Spleen (tissue), 11 donors: ENCODE results near the gene TLCD3A. TPM values are rescaled to one million over a fixed set of nuclear protein-coding genes. Genes with fewer than 3 reads are reported as not detected.
A peak's percentile ranks its signal among the peaks of the same experiment; 100 is the strongest.

Experiments
- DNase-seq: peaks from one replicate; pipeline ENCODE4 v3.0.0-alpha.2; 2020
- H3K27ac ChIP-seq, 8 donors: fragments of 200-600 bp; sonication (generic) in 7 of 8; 1 replicate in 4 of 8; 2 replicates in 4 of 8; pipeline versions ENCODE4 v1.5.0 to v1.8.0; 2016 to 2021; ENCODE audit warnings: inconsistent platforms in 4 of 8, mild to moderate bottlenecking in 4 of 8, moderate library complexity in 1 of 8
- H3K27me3 ChIP-seq, 7 donors: fragments of 200-600 bp; sonication (generic) in 6 of 7; replicated peaks in 1 of 7; 1 replicate in 4 of 7; 2 replicates in 3 of 7; pipeline versions ENCODE4 v1.5.0 to v1.8.0; 2016 to 2021; ENCODE audit warnings: inconsistent platforms in 3 of 7, mild to moderate bottlenecking in 1 of 7
- H3K36me3 ChIP-seq, 6 donors: fragments of 200-600 bp; sonication (generic) in 5 of 6; 1 replicate in 4 of 6; 2 replicates in 2 of 6; pipeline versions ENCODE4 v1.5.0 to v1.8.0; 2016 to 2021; ENCODE audit warnings: inconsistent platforms in 2 of 6
- H3K4me1 ChIP-seq, 6 donors: fragments of 200-600 bp; sonication (generic) in 5 of 6; 1 replicate in 3 of 6; 2 replicates in 3 of 6; pipeline versions ENCODE4 v1.5.0 to v1.8.0; 2016 to 2021; ENCODE audit warnings: inconsistent platforms in 3 of 6
- H3K4me3 ChIP-seq, 8 donors: fragments of 200-600 bp; sonication (generic) in 7 of 8; 1 replicate in 4 of 8; 2 replicates in 4 of 8; pipeline versions ENCODE4 v1.5.0 to v1.8.0; 2016 to 2021; ENCODE audit warnings: inconsistent platforms in 4 of 8, mild to moderate bottlenecking in 4 of 8, moderate library complexity in 2 of 8
- H3K9me3 ChIP-seq, 8 donors: fragments of 200-600 bp; sonication (generic) in 7 of 8; 1 replicate in 4 of 8; 2 replicates in 4 of 8; pipeline versions ENCODE4 v1.5.0 to v1.8.0; 2016 to 2021; ENCODE audit warnings: inconsistent platforms in 4 of 8
- CTCF ChIP-seq, 11 experiments: fragments of 200-600 bp in 7 of 11; fragments of 450-650 bp in 4 of 11; sonication (generic) in 4 of 11; IDR thresholded peaks in 8 of 11; conservative IDR thresholded peaks in 3 of 11; 1 replicate in 7 of 11; 2 replicates in 4 of 11; pipeline versions ENCODE4 v1.4.0 to v1.8.0; 2016 to 2021; ENCODE audit warnings: antibody characterized with exemption in 11 of 11, inconsistent platforms in 4 of 11, mild to moderate bottlenecking in 1 of 11
- POLR2A ChIP-seq, 3 donors: fragments of 450-650 bp; IDR thresholded peaks; one replicate each; pipeline ENCODE4 v1.5.1; 2017; ENCODE audit warnings: antibody characterized with exemption in 3 of 3, mild to moderate bottlenecking in 1 of 3
- POLR2AphosphoS5 ChIP-seq, 3 donors: sonication (generic); formaldehyde crosslinking; IDR thresholded peaks; one replicate each; pipeline ENCODE4 v1.5.1; 2017; ENCODE audit warnings: antibody characterized with exemption in 3 of 3
- WGBS, 5 donors: extraction: QIAGEN DNeasy Blood & Tissue Kit in 3 of 5; methylation state at CpG; one replicate each; pipeline versions ENCODE4 v1.1.5 to v1.1.7; 2013 to 2018; 5-methylcytosine and 5-hydroxymethylcytosine counted together
- intact Hi-C: fragments of 100-400 bp; cut with DNase I; formaldehyde crosslinking; loops from one replicate; pipeline ENCODE4 v1.15.0; 2023; ENCODE audit warnings: low total_unique reads
- polyA plus RNA-seq, 3 donors: library from polyadenylated mRNA; stranded (reverse); fragments of 200-250 nt; gene quantifications; one replicate each; pipeline ENCODE4 v1.2.1, GENCODE V29; 2013
- total RNA-seq, 7 donors: library from RNA; depleted of rRNA in 3 of 7; stranded (reverse); fragments of >200 nt in 3 of 7; fragmentation: NEBNext Ultra II Directional in 4 of 7; extraction: Animal tissue kit (Norgen Biotek cat#: 25700) in 4 of 7; gene quantifications; one replicate each; pipeline versions ENCODE4 v1.1.0 to v1.2.1, GENCODE V29; 2016 to 2021
- donor health status: healthy with polysubstance abuse.
- donor health status: DM: no; HTN: no; CAD: no; lungs with moderate emphysema.
- donor health status: DM: no; HTN: no; CAD: no.
- donor health status: Bipolar disorder and iron deficiency.
- donor health status: healthy.
- donor health status: DM: no; HTN: no; CAD: no.
- donor health status: DM: yes; HTN: yes; CAD: no.

TLCD3A gene
- total and polyA plus RNA-seq, 10 donors: 0.96 to 5.8 (median 4.0) TPM

DNA sequence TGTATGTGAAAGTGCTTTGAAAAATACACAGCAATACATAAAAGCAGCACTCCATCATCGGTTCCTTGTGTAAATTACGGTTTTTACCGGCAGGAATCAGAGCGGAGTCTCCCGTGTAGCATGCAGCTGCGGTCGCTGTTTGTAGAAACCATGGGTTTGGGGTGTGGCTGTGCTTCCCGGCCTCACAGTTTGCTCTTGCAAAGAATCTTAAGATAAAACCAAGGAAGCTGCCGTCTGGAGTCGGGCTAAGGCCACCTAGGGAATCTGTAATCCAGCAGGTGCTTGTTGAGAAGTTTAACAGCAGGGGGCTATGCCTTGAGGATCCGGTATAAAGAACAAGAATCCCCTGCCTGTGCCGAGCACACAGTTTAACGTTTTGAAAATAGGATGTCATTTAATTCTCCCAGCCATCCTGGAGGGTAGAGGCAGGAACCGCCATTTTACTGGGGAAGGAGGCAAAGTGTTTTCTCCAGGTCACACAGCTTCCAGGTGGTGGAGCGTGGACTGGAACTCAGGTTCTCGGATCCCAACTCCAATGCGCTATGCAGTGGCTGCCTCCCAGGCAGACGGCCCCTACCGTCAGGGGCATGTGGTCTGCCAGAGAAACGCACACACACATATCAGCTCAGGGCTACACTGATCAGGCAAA, 6.0 kb upstream of the TLCD3A start:
- intact Hi-C loops: no loop called here
- H3K4me1 ChIP-seq: peaks cover 0 to 10% (median under 1%) of the 10 kb centered on the region in 6 donors
- no peak for TF ChIP-seq CTCF (IDR thresholded peaks at IDR 0.05 in 8 of 11, conservative IDR thresholded peaks at IDR 0.05 in 3 of 11)
- no peak for TF ChIP-seq POLR2A (IDR thresholded peaks at IDR 0.05)
- TF ChIP-seq POLR2AphosphoS5 (IDR thresholded peaks at IDR 0.05): no peak
- no peaks in the 10 kb centered on the region for H3K9me3 ChIP-seq
- 77 to 84% (median 78%) methylated on average over 20 of the region's 20 CpGs for whole genome bisulfite sequencing, 5 donors
- peaks cover 0 to 6% (median 0%) of the 10 kb centered on the region in 7 donors for H3K27me3 ChIP-seq
- DNase-seq: no peak
- peak overlapping the region in 1 of 8 donors; percentile 52 for H3K27ac ChIP-seq
- H3K36me3 ChIP-seq: no peaks in the 10 kb centered on the region
- H3K4me3 ChIP-seq: no peak overlapping the region

- Histone ChIP-seq H3K27me3 (peaks cover 0 to 28% (median 0%) of the 10 kb centered on the region in 7 donors), H3K4me3 (no peak overlapping the region), H3K36me3 (no peaks in the 10 kb centered on the region), H3K4me1 (peaks cover 7 to 31% (median 16%) of the 10 kb centered on the region in 6 donors), H3K9me3 (no peaks in the 10 kb centered on the region), H3K27ac (no peak overlapping the region)
- intact Hi-C loops: no loop called here
- TF ChIP-seq CTCF (IDR thresholded peaks at IDR 0.05 in 8 of 11, conservative IDR thresholded peaks at IDR 0.05 in 3 of 11) (no peak), POLR2AphosphoS5 (IDR thresholded peaks at IDR 0.05) (no peak), POLR2A (IDR thresholded peaks at IDR 0.05) (no peak)
- no peak for DNase-seq
- 86 to 91% (median 88%) methylated on average over 5 of the region's 5 CpGs for WGBS, 5 donors
Observed at GRCh38 chr17:728911-729310, 3.5 kb upstream of the TLCD3A start.

DNA sequence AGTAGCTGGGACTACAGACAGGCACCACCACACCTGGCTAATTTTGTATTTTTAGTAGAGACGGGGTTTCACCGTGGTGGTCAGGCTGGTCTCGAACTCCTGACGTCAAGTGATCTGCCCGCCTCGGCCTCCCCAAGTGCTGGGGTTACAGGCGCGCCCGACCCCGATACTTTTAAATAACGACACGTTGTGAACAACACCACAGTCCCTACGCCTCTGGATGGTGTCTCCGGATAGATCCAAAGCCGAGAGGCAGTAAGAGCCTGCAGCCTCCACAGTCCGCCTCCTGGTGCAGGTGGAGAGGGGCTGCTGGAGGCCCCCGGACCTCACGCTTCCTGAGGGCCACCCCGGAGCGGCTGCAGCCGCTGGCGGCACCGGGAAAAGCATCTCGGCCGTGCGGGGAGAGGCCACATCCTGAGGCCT, 741 bp upstream of the TLCD3A start:
- intact Hi-C loops: no loop called here
- H3K27me3 ChIP-seq: peaks cover 0 to 28% (median 0%) of the 10 kb centered on the region in 7 donors
- WGBS, 5 donors: 16 to 54% (median 18%) methylated on average over 5 to 26 of the region's 26 CpGs
- DNase-seq: no peak
- no peaks in the 10 kb centered on the region for H3K36me3 ChIP-seq
- peaks cover 7 to 27% (median 16%) of the 10 kb centered on the region in 6 donors for H3K4me1 ChIP-seq
- TF ChIP-seq POLR2AphosphoS5 (IDR thresholded peaks at IDR 0.05) (no peak), CTCF (IDR thresholded peaks at IDR 0.05 in 8 of 11, conservative IDR thresholded peaks at IDR 0.05 in 3 of 11) (no peak), POLR2A (IDR thresholded peaks at IDR 0.05) (no peak)
- H3K27ac ChIP-seq: peak overlapping the region in 6 of 8 donors; percentile 39 to 78 (median 58)
- peak overlapping the region; percentile 59 to 94 (median 72) for H3K4me3 ChIP-seq
- H3K9me3 ChIP-seq: no peaks in the 10 kb centered on the region

DNA sequence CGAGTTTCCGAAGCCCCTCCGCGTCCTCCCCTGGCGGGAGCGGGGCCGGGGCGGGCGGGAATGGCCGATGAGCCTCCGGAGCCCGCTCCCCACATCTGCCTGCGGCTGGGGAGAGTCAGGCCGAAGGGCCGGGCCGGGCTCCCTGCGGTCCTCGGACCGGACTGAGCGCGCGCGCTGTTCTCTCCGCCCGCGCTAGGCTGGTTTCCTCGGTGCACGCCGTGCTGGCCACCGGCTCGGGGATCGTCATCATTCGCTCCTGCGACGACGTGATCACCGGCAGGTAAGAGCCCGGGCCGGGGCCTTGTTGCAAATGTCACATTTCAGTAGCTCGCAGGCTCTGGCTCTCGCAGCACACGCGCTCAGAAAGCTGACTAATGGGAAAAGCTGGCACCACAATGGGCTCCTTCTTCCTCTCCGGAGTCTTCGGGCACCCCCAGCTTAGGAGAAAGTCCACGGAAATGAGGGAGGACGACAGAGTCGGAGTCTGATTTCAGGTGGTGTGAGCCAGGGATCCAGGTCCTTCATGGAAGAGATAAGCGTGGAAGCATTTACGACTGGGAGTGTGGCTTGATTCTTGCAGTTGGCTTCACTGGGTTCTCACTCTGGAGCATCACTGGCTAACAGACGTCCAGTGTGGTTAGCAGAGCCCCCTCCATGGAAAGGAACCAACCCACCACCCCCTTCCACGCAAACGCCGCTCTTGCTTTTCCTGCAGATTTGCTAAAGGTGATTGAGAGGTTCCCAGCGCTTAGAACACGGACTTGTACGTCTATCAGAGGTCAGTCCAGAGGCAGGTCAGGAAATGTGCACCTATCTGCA, 715 bp downstream of the TLCD3A start:
- Histone ChIP-seq H3K4me3 (peak overlapping the region; percentile 65 to 94 (median 72)), H3K27ac (peak overlapping the region in 7 of 8 donors; percentile 19 to 77 (median 64)), H3K27me3 (peaks cover 0 to 28% (median 0%) of the 10 kb centered on the region in 7 donors), H3K4me1 (peaks cover 7 to 26% (median 16%) of the 10 kb centered on the region in 6 donors), H3K9me3 (no peaks in the 10 kb centered on the region), H3K36me3 (peaks cover 0 to 5% (median 0%) of the 10 kb centered on the region in 6 donors)
- intact Hi-C loops: no loop called here
- DNase-seq: peak; percentile 79
- TF ChIP-seq POLR2A (IDR thresholded peaks at IDR 0.05) (no peak), POLR2AphosphoS5 (IDR thresholded peaks at IDR 0.05) (peak in 1 of 3 donors; percentile 36)
- 10 to 30% (median 12%) methylated on average over 12 to 57 of the region's 57 CpGs for WGBS, 5 donors
